ENCODE data around the gene TOMM40L.

The TOMM40L gene

DNA sequence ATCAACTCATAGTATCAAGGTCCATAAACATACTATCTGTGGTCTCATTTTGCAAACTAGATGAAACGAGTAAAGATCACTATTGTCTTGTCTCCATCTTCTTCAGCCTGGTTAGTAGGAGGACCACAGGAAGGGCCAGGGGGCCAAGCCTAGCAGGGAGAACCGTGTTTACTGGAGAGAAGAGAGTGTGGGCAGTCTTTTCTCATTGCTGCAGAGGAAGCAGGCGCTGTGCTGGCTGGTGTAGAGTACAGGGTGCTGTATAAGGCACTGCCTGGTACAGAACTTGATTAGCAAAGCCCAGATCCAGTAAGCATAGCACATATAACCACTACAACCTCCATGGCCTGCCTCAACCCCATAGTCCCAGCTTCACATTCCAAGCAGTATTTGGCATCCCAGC lies 38.5 kb upstream of the TOMM40L start:
- Histone ChIP-seq H3K9me3 (ENCODE audit: control insufficient read depth in 1 of 2, low read length in 2 of 2) (no peaks in the 10 kb centered on the region), H3K4me1 (ENCODE audit: control insufficient read depth in 1 of 2, insufficient read depth in 2 of 2, low read length in 2 of 2) (peaks cover 21 to 22% of the 10 kb centered on the region in 2 donors), H3K4me3 (ENCODE audit: low read depth in 1 of 2, low read length in 2 of 2) (no peak overlapping the region), H3K27ac (ENCODE audit: low read depth, low read length) (no peak overlapping the region), H3K27me3 (ENCODE audit: control insufficient read depth in 1 of 2, insufficient read depth in 2 of 2, low read length in 2 of 2) (no peaks in the 10 kb centered on the region), H3K36me3 (ENCODE audit: control insufficient read depth in 1 of 2, insufficient read depth in 2 of 2, low read length in 2 of 2) (no peaks in the 10 kb centered on the region), H3K9ac (ENCODE audit: low read depth in 1 of 2, low read length in 2 of 2) (no peak overlapping the region)

DNA sequence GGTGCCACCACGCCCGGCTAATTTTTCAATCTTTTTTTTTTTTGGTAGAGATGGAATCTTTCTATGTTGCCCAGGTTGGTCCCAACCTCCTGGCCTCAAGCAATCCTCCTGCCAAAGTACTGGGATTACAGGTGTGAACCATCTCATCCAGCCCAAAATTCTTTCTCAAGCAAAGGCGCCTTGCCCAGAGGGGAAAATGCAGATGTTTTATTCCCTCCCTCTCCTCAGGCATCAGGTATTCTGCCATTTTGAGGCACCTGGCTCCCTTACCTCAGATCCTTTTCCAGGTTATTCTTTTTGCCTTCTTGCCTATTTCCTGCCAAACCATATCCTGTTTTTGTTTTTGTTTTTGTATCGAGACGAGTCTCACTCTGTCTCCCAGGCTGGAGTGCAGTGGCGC lies 37.5 kb upstream of the TOMM40L start:
- no peak overlapping the region for H3K27ac ChIP-seq (ENCODE audit: low read depth, low read length)
- no peaks in the 10 kb centered on the region for H3K27me3 ChIP-seq (ENCODE audit: control insufficient read depth in 1 of 2, insufficient read depth in 2 of 2, low read length in 2 of 2)
- no peaks in the 10 kb centered on the region for H3K9me3 ChIP-seq (ENCODE audit: control insufficient read depth in 1 of 2, low read length in 2 of 2)
- no peak overlapping the region for H3K4me3 ChIP-seq (ENCODE audit: low read depth in 1 of 2, low read length in 2 of 2)
- no peaks in the 10 kb centered on the region for H3K36me3 ChIP-seq (ENCODE audit: control insufficient read depth in 1 of 2, insufficient read depth in 2 of 2, low read length in 2 of 2)
- peaks cover 28 to 29% of the 10 kb centered on the region in 2 donors for H3K4me1 ChIP-seq (ENCODE audit: control insufficient read depth in 1 of 2, insufficient read depth in 2 of 2, low read length in 2 of 2)
- no peak overlapping the region for H3K9ac ChIP-seq (ENCODE audit: low read depth in 1 of 2, low read length in 2 of 2)

DNA sequence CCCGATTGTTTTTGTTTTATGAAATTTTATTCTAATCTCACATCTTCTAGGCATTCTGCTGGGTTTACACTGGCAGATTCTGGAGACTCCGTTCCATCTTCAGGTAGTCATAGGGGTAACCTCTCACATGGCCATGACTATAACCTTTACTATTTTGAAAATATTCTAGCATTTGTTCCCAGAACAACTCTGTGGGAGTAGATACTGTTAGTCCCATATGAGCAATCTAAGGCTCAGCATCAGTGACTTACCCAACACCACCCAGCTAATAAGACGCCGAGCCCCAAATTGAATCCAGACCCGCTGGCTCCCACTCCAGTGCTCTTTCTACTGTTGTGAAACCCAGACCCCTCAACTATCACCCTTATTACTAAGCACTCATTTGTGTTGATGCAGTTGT lies 36.8 kb upstream of the TOMM40L start:
- H3K27ac ChIP-seq (ENCODE audit: low read depth, low read length) = no peak overlapping the region
- peaks cover 24 to 27% of the 10 kb centered on the region in 2 donors for H3K4me1 ChIP-seq (ENCODE audit: control insufficient read depth in 1 of 2, insufficient read depth in 2 of 2, low read length in 2 of 2)
- no peaks in the 10 kb centered on the region for H3K36me3 ChIP-seq (ENCODE audit: control insufficient read depth in 1 of 2, insufficient read depth in 2 of 2, low read length in 2 of 2)
- H3K9ac ChIP-seq (ENCODE audit: low read depth in 1 of 2, low read length in 2 of 2) = no peak overlapping the region
- H3K4me3 ChIP-seq (ENCODE audit: low read depth in 1 of 2, low read length in 2 of 2) = no peak overlapping the region
- no peaks in the 10 kb centered on the region for H3K9me3 ChIP-seq (ENCODE audit: control insufficient read depth in 1 of 2, low read length in 2 of 2)
- H3K27me3 ChIP-seq (ENCODE audit: control insufficient read depth in 1 of 2, insufficient read depth in 2 of 2, low read length in 2 of 2) = no peaks in the 10 kb centered on the region

DNA sequence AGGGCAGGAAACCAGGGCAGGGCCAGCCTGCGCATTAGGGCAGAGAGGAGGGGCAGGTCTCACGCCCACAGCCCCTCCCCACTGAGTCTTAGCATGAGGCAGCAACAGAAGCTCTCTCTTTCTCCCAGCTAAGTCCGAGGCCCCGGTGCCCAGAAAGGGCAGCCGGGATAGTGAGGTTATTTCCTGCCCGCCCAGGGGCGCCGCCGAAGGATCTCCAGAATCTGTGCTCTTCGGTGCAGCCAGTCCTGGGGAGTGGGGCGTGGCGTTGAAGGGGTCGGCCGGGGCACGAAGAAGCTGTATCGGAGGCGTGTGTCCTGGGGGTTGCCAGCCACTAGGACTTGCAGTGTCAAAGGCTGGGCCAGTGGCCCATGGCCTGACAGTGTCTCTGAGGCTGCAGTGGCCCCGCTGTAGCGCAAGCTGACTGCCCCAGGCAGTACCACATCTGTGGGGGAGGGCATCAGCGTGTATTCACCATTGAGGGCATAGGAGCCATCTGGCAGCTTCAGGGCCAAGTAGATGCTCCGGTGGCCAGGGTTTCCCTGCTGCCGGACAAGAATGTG lies 34.8 kb upstream of the TOMM40L start:
- H3K9ac ChIP-seq (ENCODE audit: low read depth in 1 of 2, low read length in 2 of 2) = no peak overlapping the region

DNA sequence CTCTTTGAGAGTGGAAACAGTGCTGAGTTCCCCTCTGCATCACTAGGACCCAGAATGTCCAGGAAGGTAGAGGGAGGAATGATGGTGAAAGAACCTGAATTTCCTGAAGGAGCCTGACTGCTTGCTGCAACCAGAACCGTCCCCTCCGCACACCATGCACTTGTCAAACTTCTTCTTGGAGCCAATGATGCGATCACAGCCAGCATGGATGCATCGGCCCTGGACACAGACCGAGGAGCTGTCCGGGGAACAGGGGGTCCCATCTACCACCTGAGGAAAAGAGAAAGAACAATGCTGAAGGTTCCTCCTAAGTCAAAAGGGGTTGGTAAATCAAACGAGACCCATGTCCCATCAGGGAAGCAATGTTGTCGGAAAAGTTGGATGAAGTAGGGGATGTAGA lies 33.9 kb upstream of the TOMM40L start:
- no peaks in the 10 kb centered on the region for H3K36me3 ChIP-seq (ENCODE audit: control insufficient read depth in 1 of 2, insufficient read depth in 2 of 2, low read length in 2 of 2)
- H3K9ac ChIP-seq (ENCODE audit: low read depth in 1 of 2, low read length in 2 of 2) = no peak overlapping the region

More for the DNA sequence above, 34.8 kb upstream of the TOMM40L start:
- no peaks in the 10 kb centered on the region for H3K9me3 ChIP-seq (ENCODE audit: control insufficient read depth in 1 of 2, low read length in 2 of 2)
- no peak overlapping the region for H3K4me3 ChIP-seq (ENCODE audit: low read depth in 1 of 2, low read length in 2 of 2)
- no peak overlapping the region for H3K27ac ChIP-seq (ENCODE audit: low read depth, low read length)
- no peaks in the 10 kb centered on the region for H3K27me3 ChIP-seq (ENCODE audit: control insufficient read depth in 1 of 2, insufficient read depth in 2 of 2, low read length in 2 of 2)
- H3K4me1 ChIP-seq (ENCODE audit: control insufficient read depth in 1 of 2, insufficient read depth in 2 of 2, low read length in 2 of 2) = peaks cover 16 to 25% of the 10 kb centered on the region in 2 donors
- H3K36me3 ChIP-seq (ENCODE audit: control insufficient read depth in 1 of 2, insufficient read depth in 2 of 2, low read length in 2 of 2) = no peaks in the 10 kb centered on the region

DNA sequence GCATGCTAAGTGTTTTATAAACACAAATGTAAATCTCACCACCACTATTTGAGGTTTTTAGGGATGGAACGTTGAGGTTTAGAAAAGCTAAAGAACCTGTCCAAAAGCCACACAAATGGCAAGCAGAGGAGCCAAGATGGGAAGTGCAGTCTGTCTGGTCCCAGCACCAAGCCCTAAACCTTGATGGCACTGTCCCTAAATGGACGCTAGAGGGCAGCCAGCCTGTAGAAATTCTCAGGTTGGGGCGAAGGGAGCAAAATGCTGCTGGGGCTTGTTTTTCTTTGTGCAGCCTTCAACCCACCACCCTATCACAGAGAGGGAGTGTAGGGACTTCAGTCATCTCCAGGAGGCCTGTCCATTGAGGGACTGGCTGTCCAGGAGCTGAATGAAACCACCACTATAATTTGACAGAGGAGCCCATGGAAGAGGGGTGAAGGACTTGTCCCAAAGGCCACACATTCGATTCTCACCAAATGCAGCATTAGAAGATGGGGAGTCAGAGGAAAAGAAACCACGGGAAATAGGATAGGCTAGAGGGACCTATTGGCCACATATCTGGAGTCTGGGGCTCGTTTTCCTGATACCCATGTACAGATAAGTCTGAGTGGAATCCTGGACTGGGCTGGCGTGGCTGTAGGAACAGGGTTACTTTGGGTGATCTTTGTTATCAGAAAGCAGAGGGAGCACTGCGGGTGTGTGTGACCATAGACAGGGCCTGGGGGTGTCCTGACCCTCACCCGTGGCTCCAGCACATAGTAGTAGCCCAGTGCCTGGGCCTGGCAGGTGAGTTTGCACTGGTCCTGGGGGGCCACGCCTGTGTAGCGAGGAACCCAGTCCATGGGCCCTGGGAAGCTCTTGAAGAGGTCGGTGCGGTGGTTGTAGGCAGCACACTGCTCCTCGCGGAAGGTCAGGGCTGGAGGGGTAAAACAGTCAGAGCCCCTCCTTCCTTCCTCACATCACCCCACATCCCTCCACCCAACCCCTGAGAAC lies 33.1 kb upstream of the TOMM40L start:
- Histone ChIP-seq H3K36me3 (ENCODE audit: control insufficient read depth in 1 of 2, insufficient read depth in 2 of 2, low read length in 2 of 2) (no peaks in the 10 kb centered on the region), H3K9me3 (ENCODE audit: control insufficient read depth in 1 of 2, low read length in 2 of 2) (no peaks in the 10 kb centered on the region), H3K27ac (ENCODE audit: low read depth, low read length) (no peak overlapping the region), H3K9ac (ENCODE audit: low read depth in 1 of 2, low read length in 2 of 2) (no peak overlapping the region), H3K4me1 (ENCODE audit: control insufficient read depth in 1 of 2, insufficient read depth in 2 of 2, low read length in 2 of 2) (peaks cover 11 to 21% of the 10 kb centered on the region in 2 donors), H3K27me3 (ENCODE audit: control insufficient read depth in 1 of 2, insufficient read depth in 2 of 2, low read length in 2 of 2) (no peaks in the 10 kb centered on the region), H3K4me3 (ENCODE audit: low read depth in 1 of 2, low read length in 2 of 2) (no peak overlapping the region)

More for the DNA sequence above, 33.9 kb upstream of the TOMM40L start:
- no peak overlapping the region for H3K4me3 ChIP-seq (ENCODE audit: low read depth in 1 of 2, low read length in 2 of 2)
- H3K4me1 ChIP-seq (ENCODE audit: control insufficient read depth in 1 of 2, insufficient read depth in 2 of 2, low read length in 2 of 2) = peaks cover 16 to 21% of the 10 kb centered on the region in 2 donors
- H3K27me3 ChIP-seq (ENCODE audit: control insufficient read depth in 1 of 2, insufficient read depth in 2 of 2, low read length in 2 of 2) = no peaks in the 10 kb centered on the region
- no peak overlapping the region for H3K27ac ChIP-seq (ENCODE audit: low read depth, low read length)
- H3K9me3 ChIP-seq (ENCODE audit: control insufficient read depth in 1 of 2, low read length in 2 of 2) = no peaks in the 10 kb centered on the region

DNA sequence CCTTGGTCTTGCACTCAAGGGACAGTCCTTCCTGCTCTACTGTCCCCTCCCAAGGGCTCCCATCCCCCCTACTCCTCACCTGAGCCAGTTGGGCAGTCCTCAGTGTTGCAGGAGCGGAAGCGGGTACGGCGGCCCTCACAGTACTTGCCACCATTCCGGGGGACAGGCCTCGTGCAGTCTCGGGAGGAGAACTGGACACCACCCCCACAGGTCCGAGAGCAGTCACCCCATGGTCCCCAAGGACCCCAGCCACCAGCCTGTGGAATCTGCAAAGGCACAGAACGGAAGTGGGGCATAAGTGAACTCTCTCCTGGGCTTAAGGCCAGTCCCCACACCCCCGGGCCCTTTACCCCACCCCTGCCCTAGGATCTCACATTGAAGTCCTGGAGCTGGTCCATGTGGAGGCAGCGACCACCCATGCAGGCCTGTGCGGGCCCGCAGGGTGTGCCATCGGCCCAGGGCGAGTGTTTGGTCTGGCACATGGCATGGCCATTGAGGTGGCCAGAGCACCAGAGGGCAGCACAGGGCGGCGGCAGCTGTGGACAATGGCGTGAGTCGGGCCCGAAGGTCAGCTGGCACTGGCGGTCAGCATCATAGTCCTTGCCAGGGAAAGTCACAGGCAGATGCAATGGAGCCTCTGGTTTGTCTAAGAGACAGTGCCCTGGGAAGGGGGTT lies 32.2 kb upstream of the TOMM40L start:
- H3K4me1 ChIP-seq (ENCODE audit: control insufficient read depth in 1 of 2, insufficient read depth in 2 of 2, low read length in 2 of 2) = peaks cover 18 to 30% of the 10 kb centered on the region in 2 donors
- H3K9me3 ChIP-seq (ENCODE audit: control insufficient read depth in 1 of 2, low read length in 2 of 2) = no peaks in the 10 kb centered on the region
- no peaks in the 10 kb centered on the region for H3K36me3 ChIP-seq (ENCODE audit: control insufficient read depth in 1 of 2, insufficient read depth in 2 of 2, low read length in 2 of 2)
- H3K27ac ChIP-seq (ENCODE audit: low read depth, low read length) = no peak overlapping the region
- H3K9ac ChIP-seq (ENCODE audit: low read depth in 1 of 2, low read length in 2 of 2) = no peak overlapping the region
- H3K4me3 ChIP-seq (ENCODE audit: low read depth in 1 of 2, low read length in 2 of 2) = no peak overlapping the region
- no peaks in the 10 kb centered on the region for H3K27me3 ChIP-seq (ENCODE audit: control insufficient read depth in 1 of 2, insufficient read depth in 2 of 2, low read length in 2 of 2)

DNA sequence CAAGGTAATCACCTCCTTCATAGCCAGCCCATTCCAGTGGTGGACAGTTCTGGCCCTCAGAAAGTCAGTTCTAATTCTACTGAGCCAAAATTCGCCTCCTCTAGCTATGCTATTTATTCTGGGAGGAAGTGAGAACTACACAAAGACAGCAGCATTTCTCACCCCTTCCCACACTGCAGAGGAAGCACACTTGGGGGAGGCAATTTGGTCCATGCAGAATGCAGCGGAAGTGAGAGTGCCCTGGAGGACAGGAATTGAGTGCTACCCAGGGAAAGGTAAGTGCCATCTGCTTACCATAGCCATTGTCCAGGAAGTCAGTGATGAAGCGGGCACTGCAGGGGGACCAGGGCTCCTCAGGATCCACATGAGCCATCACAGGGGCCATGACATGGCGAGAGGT lies 30.7 kb upstream of the TOMM40L start:
- Histone ChIP-seq H3K27ac (ENCODE audit: low read depth, low read length) (no peak overlapping the region), H3K4me3 (ENCODE audit: low read depth in 1 of 2, low read length in 2 of 2) (no peak overlapping the region), H3K9me3 (ENCODE audit: control insufficient read depth in 1 of 2, low read length in 2 of 2) (no peaks in the 10 kb centered on the region), H3K4me1 (ENCODE audit: control insufficient read depth in 1 of 2, insufficient read depth in 2 of 2, low read length in 2 of 2) (peaks cover 32 to 45% of the 10 kb centered on the region in 2 donors), H3K27me3 (ENCODE audit: control insufficient read depth in 1 of 2, insufficient read depth in 2 of 2, low read length in 2 of 2) (no peaks in the 10 kb centered on the region), H3K36me3 (ENCODE audit: control insufficient read depth in 1 of 2, insufficient read depth in 2 of 2, low read length in 2 of 2) (no peaks in the 10 kb centered on the region), H3K9ac (ENCODE audit: low read depth in 1 of 2, low read length in 2 of 2) (no peak overlapping the region)

DNA sequence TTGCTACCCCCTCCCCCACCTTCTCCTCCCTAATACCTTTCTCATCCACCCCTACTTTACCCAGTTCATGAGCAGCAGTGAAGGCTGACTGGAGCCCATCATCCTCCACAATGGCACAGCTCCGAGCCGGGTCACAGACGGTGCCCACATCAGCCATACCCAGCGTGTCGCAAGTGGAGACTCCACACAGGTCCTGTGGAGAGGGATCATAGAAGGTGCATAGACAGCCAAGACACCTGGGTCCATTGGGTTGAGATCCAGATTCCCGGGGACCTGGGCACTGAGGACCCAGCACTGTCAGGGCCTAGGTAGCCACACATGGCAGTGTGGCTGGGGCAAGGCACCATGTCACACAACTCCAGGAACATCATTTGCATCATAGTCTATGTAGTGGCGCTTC lies 29.7 kb upstream of the TOMM40L start:
- H3K9me3 ChIP-seq (ENCODE audit: control insufficient read depth in 1 of 2, low read length in 2 of 2) = no peaks in the 10 kb centered on the region
- no peak overlapping the region for H3K4me3 ChIP-seq (ENCODE audit: low read depth in 1 of 2, low read length in 2 of 2)
- H3K9ac ChIP-seq (ENCODE audit: low read depth in 1 of 2, low read length in 2 of 2) = no peak overlapping the region
- H3K27ac ChIP-seq (ENCODE audit: low read depth, low read length) = no peak overlapping the region
- H3K27me3 ChIP-seq (ENCODE audit: control insufficient read depth in 1 of 2, insufficient read depth in 2 of 2, low read length in 2 of 2) = no peaks in the 10 kb centered on the region
- peaks cover 41 to 54% of the 10 kb centered on the region in 2 donors for H3K4me1 ChIP-seq (ENCODE audit: control insufficient read depth in 1 of 2, insufficient read depth in 2 of 2, low read length in 2 of 2)
- H3K36me3 ChIP-seq (ENCODE audit: control insufficient read depth in 1 of 2, insufficient read depth in 2 of 2, low read length in 2 of 2) = no peaks in the 10 kb centered on the region
